Smooth muscle cell of the brain vasculature (primary cell): Measurements from ENCODE around the gene MYL5.
"Not testable (repeated sequence)": the region's sequence is repeated elsewhere in the genome, so short reads cannot be mapped to it uniquely, and the experiment has no call there.

Experiments
- DNase-seq: peaks from one replicate; pipeline ENCODE4 v3.0.0-alpha.2; 2012; ENCODE audit warnings: low read depth, low spot score

MYL5 gene

DNA sequence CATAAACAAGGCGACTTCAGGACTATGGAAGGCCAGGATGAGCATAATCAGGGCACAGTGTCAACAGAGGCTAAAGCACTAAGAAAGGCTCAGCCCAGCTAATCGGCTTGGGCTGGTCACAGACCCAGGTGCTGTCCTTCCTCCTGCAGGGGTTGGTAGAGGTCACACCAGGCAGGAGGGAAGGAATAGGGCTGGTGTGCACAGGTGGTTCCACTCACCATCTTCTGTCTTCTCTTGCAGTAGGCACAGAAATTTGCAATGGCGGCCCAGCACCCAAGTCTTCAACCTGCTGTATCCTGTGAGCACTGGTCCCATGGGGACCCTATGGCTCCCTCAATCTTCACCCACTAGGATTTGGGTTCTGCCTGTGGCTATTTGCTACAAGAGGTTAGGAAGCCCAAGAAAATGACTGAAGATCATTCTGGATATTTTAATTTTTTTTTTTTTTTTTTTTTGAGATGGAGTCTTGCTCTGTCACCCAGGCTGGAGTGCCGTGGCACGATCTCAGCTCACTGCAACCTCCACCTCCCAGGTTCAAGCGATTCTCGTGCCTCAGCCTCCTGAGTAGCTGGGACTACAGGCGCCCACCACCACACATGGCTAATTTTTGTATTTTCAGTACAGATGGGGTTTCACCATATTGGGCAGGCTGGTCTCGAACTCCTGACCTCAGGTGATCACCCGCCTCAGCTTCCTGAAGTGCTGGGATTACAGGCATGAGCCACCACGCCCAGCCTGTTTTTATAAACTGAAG is 4.4 kb upstream of the MYL5 start:
- DNase-seq: not testable (repeated sequence)

DNA sequence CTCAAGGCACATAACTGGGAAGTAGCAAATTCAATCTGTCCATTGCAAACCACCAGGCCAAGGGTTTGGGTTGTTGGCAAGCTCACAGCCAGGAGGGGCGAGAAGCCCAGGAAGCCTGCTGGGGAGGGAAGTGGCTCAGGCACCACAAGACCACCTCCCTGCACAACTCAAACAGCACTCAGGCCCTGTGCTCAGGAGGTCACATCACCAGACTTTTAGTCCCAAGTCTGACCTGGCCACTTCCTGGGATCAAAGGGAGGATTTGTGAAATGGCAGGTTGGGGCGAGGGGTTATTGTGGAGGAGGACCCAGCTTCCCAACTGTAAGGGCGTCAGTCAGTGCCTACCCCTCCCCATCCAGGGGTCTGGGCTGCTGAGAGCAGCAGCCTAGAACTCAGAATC is 2.6 kb upstream of the MYL5 start:
- DNase-seq: no peak

DNA sequence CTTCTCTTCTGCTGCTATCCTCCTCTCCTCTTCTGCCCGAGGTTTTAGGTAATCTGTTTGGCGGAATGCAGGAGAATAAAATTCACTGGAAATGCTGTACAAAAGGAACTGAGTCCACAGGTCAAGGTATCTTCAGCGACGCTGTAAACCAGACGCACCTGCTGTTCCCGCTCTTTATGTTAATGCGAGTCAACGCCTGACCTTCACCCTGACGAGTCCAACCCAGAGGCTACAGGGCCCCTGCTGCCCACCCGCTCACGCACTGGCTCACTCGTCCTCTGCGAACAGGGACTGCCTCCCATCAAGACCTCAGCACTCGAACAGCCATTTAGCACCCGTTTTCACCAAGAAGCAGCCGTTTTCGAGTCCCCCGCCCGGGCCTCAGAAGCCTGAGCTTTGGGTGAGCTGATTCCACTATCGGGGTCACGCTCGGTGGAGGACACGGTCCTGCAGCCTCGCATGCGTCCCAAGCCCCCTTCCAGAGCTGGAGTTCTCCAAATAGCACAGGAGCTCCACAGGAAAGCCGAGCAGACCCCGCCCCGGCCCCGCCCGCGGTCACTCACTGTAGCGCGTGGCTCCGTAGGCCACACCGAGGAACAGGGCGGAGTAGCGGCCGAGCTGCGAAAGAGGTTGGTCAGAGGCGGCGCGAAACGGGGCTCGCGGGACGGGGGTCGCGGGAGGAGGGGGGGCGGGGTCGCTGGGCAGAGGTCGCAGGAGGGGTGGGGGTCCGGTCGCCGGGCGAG is 822 bp upstream of the MYL5 start:
- no peak for DNase-seq

DNA sequence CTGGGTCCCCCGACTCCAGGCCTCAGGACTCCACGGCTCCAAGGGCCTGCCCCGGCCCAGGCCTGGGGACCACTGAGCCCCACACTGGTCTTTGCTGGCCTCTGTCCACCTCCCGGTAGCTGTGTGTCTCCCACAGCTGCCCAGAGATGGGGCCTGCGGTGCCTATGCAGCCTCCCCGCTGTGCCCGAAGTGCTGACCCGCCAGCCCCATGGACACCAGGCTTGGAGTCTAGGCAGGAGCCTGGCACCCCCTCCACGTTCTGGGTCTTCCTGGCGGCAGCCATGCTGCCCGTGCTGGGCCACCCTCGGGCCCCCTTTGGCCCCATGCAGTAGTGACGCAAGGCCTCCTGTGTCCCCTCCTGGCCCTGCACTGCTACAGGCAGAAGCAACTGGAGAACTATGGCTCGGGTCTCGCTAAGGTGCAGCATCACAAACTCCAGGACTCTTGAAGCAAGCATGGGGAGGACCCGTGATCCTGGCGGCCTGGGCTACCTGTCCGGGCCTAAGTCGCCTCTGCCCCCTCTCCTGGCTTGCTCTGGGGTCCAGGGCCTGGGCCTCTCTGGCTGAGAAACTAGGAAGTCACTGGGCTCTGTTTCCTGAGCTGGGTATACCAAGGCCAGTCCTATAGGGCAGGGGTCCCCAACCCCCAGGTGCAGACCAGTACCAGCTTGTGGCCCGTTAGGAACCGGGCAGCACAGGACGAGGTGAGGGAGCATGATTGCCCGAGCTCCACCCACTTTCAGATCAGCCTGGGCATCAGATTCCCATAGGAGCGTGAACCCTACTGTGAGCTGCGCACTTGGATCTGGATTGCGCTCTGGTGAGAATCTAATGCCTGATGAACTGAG is 917 bp downstream of the MYL5 start:
- no peak for DNase-seq

DNA sequence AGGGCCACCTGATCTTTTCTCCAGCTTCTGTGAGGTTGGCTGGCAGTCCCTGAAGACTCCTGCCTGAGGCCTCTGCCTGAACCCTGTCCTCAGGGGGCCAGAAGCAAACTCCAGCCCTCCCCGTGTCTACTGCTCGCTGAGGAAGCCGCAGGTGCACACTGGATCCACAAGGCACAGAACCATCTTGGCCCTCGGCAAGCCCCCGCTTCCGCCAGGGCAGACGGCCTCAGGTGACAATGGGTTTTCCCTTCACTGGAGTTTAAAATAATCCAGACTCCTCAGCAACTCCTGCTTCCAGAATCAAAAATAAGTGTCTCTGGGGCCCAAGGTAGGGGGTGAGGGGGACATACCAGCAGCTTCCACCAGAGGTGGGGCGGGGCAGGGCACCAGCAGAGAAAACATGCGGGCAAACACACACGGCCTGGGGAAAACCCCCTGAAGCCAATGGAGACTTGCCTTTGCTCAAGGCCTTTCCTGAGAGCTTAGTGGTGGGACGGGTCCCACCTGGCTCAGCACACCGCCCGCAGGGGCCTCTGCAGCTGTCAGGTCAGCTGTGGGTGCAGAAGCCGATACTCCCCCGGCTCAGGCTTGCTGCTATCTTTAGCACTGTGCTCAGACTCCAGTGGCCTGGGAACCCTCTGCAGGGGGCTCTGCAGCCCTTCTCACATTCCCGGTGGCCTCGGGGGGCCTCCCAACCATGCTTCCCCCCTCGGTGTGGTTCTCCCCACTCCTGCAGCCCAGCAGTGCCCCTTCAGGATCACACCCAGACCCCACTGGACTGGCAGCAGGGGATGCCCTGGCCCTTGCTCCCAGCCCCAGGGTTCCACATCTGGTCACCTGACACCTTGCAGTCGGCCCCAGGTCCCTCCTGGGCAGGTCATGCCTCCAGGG is 1.9 kb downstream of the MYL5 start:
- no peak for DNase-seq

DNA sequence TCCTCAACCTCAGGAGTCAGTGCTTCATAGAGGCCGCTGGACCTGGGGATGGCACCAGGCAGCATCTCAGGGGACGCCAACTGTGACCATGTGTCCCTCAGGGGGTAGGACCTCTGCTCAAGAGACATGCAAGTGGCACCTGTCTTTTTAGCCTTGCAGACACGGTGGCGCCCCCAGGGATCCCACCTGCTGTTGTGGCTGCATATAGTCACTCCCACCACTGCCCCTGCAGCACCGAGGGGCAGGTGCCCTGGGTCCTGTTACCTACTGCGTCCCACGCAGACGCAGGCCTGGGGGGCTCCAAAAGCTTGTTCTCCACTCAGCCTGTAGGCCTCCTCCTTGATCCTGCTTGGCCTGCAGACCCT is 2.5 kb downstream of the MYL5 start:
- no peak for DNase-seq

DNA sequence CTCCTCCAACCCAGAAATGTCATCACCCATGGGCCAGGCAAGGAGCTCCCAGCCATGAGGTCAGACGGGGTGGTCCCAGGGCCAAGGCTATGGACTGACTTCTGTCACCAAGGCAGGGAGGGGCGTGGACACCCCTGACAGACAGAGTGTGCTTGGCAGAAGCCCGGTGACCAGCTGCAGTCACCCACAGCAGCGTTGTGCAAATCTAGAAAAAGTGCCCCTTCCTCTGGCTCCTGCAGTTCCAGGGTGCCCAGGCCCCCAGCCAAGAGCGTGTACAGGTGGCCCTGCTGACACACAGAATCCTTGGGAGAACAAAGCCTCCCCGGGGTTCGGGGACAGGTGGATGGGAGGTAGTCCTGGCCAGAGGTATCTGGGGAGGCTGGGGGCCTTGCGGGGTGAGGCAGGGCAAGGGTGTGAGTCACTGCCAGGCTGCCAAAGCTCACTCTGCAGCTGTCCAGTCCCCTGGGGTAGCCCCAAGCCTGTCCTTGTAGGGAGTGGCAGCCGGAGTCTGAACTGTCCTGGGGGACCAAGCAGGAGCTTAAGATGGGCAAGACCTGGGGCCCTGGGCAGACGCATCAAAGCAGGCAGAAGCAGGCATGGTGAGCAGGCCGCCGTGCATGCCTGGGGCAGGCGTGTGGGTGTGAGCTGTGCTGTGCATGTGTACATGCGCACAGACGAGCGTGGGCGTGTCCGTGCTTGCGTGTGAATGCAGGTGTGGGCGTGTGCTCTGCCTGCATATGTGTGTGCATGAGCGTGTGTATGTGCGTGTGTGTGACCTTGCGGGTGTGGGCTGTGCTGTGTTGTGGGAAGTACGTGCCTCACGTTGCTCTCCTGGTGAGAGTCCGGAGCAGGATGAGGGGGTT is 3.3 kb downstream of the MYL5 start:
- no peak for DNase-seq

DNA sequence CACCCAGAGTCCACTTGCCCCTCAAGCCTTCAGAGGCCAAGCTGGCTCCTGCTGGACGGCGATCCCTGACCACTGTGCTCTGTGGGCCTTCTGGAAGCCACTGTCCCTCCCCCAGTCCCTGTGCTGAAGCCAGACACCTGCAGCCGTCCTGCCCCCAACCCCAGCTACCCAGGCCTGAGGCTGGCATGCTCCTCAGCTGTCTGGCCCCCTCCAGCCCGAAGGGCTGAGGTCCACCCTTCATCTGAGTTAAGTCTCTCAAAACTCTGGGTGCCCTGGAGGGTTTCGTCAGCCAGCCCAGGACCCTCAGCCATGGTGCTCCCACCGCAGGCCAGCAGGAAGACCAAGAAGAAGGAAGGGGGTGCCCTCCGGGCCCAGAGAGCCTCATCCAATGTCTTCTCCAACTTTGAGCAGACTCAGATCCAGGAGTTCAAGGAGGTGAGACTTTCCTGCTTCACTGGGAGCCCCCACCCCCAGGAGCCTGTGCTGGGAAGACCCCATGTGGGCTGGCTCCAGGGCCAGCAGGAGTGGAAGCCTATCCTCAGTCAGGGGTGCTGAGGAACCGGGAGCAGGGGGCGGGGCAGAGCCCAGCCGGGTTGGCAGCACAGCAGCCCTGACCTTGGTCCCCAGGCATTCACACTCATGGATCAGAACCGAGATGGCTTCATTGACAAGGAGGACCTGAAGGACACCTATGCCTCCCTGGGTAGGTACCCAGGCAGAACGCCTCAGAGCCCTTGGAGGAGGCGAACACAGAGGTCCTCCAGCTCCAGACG is 4.2 kb downstream of the MYL5 start:
- DNase-seq: no peak

DNA sequence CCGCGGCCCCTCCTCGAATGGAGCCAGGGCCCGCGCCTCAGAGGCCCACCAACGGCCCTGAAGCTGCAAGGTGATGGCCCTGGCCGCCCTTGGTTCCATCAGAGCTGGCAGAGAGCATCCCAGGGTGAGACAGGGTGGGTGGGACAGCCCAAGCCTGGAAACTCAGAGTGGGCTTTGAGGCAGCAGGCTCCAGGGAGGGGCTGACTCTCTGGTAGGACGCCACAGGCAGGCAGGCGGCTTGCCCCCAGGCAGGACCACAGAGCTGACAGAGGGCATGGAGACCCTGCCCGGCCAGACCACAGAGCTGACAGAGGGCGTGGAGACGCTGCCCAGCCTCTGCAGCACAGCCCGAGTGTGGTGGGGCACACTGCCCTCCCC is 4.8 kb downstream of the MYL5 start:
- no peak for DNase-seq

DNA sequence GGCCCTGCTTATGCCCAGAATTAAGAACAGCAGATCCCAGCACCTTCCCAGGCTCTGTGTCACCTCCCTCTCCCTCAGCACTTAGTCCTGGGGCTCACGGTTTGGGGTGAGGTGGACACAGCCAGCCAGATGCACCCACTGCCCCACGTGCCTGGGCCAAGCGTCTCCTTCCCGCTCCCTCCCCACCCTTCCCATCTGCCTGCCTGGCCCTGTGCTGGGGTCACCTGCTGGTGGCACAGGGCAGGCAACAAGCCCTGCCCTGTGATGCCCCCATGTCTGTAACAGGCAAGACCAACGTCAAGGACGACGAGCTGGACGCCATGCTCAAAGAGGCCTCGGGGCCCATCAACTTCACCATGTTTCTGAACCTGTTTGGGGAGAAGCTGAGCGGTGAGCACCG is 5.3 kb downstream of the MYL5 start:
- DNase-seq: no peak

DNA sequence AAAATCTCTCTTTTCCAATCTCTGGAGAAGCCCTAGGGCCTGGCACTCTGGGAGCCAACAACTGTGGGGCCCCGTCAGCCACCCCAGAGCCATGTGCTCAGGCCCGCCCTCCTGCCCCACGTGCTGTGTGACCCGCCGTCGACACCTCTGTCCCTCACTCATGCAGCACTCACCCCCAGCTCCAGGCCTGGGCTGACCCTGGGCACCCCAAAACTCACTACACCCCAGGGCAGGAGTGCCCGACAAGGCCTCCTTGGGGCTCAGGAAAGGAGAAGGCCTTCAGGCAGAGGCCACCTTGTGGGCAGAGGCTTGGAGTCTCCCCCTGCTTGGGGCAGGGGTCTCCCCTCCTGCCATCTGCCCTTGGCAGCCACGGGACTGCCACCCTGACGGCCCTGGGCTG is 5.7 kb downstream of the MYL5 start:
- DNase-seq: no peak

DNA sequence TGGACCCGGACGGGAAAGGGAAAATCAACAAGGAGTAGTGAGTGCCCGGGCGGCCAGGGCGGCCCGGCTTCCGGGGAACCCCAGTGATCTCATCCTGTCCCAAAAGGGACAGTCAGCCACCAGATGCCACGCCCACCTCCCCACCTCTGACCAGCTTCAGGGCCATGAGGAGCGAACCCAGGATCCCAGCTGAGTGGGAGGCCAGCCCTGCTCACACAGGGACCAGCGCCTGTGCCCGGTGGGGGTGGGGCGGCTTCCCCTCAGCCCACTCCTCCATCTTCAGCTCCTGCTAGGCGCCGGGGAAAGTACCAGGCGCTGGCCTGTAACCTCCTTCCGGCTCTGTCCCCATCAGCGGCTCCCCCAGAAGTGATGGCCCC is 6.2 kb downstream of the MYL5 start:
- DNase-seq: no peak

DNA sequence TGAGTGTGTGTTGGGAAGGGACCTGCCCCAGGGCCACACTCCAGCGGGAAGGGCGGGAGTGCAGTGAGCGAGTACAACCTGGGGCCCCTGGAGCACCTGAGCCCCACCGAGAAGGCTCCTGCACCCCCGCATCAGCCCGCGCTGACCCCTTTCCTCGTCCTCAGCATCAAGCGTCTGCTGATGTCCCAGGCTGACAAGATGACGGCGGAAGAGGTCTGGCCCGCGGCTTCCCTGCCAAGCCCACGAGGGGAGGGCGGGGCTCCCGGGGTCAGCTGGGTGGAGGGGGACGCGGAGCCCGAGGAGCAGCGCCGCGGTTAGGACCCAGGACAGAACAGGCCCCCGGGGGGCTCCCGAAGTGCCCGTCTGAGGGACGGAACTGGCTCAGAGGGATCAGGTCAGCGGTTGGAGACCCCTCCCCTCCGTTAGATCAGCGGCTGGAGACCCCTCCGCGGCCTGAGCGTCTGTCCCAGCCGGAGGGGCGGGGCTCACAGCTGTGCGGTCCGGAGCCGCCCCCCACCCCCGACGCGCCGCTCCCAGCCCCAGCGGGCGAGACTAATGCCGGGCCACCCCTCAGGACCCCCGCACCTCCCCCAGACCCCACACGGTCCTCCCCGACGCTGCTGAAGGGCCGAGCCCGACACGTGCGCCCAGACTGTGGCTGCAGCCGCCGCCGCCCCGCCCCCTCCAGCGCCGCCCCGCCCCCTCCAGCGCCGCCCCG is 6.7 kb downstream of the MYL5 start:
- no peak for DNase-seq

DNA sequence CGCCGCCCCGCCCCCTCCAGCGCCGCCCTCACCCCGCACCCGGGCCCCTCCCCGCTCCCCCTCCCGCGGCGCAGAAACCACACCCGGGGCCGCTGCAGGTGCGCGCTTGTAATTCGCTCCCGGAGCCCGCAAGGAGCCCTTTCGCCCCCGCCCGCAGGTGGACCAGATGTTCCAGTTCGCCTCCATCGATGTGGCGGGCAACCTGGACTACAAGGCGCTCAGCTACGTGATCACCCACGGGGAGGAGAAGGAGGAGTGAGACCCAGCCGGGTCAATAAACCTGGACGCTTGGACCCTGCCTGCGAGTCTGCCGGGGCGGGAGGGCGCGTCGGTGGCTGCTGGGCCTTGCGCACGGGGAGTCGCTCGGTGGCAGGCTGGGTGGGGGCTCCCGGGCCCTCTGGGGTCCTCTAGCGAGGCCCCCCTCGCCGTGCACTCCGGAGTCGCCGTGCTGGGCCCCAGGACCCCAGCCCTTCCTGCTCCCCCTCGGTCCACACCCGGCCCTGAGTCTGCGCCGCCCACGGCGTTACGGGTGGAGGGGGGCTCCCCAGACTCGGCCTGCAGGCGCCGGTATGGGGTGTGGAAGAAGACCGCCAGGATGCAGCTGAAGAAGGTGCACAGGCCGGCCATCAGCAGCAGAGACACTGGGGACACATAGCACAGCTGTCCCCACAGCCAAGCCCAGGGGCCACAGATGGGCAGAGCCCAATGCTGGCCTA is 7.6 kb downstream of the MYL5 start:
- no peak for DNase-seq

DNA sequence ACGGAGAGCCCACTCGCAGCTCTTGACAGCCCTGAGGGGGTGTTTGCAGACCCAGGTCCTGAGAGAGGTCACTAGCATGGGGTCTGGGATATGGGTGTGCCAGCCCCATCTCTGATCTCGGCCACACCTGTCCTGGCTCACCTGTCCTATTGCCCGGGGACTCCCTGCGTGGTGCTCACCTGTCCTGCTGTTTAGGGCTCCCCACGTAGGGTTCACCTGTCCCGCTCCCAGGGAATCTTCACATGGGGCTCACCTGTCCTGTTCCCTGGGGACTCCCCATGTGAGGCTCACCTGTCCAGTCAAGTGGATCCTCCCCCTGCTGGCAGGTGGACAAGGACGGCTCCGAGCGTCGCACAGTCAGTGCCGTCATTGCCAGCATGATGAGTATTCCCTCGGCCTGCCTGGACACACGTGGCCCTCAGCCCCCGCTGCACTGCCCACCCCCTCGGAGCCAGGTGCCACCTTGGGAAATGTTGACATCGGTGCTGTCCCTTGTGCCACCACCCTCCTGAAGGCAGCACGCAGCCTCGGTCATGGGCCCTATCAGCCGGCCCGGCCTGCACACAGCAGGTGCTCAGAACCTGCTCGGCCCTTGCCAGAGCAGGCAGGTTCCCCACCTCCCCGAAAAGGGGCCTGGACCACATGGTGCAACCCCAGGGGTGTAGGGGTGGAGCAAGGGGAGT is 8.3 kb downstream of the MYL5 start:
- DNase-seq: no peak

DNA sequence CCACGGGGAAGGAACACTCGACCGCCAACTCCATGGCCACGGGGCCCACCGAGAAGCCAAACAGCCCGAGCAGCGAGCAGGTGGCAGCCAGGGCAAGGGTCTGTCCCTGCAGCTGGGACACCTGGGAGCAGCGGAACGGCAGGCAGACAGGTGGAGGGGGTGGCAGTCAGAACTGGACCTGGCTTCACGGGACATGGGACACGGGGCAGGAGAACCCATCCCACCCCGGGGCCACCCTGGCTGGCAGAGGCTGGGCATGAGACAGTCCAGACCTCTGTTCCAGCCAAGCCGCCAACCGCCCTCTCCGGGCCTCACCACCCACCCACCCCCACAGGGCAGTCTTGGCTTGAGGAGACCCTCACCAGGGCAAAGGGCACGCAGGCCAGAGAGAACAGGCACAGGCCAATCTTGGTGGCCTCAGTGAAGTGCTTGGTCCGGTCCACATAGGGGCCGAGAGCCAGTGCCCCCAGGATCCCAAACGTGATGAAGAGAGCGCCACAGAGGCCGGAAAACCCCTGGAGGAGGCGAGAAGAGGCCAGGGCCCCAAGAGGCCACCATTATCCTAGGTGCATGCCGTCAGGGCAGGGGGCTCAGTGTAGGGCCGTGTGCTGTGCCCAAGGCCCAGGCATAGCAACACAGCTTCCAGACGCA is 9.0 kb downstream of the MYL5 start:
- DNase-seq: no peak

DNA sequence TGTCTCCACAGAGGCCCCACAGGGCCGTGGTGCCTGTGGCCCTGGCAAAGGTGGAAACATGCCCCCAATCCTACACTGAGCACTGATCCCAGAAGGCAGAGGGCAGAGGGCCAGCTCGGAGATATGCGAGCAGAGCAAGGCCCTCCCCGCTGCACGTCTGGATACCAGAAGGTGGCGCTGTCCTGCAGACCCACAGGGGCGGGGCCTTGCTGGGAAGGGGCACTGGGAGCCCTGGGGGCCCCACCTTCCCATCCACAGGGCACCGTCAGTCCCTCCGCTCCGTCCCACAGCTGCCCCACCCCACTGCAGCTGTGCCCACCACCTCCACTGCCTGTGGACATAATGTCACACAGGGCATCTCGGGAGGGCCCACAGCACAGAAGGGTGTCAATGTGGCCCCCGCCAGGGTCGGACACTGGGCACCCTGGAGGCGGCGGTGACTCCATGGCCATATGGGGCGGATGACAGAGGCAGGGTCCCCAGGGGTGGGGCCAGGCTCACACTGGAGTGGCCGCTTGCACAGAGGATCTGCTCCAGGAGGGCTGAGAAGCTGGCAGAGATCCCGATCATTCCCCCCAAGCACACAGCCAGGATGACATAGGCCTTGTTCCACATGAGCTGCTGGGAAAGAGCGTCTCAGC is 9.8 kb downstream of the MYL5 start:
- DNase-seq: no peak
